GM03348 (cell line): ENCODE measurements around the gene FAM221B.
A peak's percentile ranks its signal among the peaks of the same experiment; 100 is the strongest.

Experiments
- DNase-seq: peaks from one replicate; pipeline ENCODE4 v3.0.0; 2012; ENCODE audit warnings: low spot score

The FAM221B gene

DNA sequence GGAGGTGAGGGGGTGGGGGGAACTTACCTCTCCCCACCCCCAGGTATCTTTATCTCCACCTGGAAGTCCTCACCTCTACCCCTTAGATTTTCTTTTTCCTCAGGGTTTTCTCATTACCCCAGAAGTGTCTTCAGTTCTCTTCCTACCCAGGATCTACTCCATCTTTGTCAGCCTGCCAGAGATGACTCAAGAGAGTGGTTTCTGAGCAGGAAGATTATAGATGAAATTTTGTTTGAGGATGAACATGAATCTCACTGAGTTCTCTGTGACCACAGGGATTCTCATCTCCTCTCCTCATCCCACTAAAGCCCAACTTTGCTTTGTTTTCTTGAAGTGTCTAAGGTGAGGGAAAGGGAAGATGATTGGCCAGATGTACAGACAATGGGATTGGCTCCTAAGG lies 8.5 kb downstream of the FAM221B start:
- peak; percentile 74 for DNase-seq

DNA sequence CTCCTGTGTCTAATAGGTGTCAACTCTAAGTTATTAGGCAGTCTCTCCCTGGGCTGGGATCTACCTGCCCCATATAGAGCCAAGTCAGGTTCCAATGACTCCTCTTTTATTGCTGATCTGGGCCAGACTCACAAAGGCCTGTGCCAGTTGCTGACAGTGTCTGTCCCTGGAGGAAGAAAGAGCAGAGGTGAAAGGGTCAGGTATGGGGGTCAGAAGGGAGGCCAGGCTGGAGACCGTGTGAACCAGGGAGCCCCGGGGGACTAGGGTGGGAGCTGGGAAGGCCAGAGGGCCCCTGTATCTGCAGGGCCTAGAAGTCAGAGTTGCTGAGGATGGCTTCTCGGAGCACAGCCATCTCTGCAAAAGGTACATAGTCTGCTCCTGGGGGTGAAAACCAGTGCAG lies 10.2 kb downstream of the FAM221B start:
- DNase-seq = no peak

DNA sequence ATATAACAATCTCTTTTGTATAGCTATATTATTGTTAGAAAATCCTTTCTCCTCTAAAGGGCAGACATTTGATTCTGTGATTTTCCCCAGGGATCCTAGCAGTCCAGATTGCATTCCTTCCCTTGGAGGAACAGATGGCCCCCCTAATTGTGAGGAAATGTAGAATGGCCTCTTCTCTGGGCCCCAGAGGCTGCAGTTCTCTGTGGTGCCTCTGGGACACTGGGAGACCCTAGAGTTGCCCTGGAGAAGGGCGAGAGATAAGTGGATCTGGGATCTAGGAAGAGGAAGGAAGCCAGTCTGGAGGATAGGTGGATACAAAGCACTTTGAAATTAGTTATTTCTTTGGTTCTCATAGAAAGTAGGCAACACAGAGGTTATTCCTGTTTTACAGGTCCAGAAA lies 11.8 kb downstream of the FAM221B start:
- DNase-seq = no peak

DNA sequence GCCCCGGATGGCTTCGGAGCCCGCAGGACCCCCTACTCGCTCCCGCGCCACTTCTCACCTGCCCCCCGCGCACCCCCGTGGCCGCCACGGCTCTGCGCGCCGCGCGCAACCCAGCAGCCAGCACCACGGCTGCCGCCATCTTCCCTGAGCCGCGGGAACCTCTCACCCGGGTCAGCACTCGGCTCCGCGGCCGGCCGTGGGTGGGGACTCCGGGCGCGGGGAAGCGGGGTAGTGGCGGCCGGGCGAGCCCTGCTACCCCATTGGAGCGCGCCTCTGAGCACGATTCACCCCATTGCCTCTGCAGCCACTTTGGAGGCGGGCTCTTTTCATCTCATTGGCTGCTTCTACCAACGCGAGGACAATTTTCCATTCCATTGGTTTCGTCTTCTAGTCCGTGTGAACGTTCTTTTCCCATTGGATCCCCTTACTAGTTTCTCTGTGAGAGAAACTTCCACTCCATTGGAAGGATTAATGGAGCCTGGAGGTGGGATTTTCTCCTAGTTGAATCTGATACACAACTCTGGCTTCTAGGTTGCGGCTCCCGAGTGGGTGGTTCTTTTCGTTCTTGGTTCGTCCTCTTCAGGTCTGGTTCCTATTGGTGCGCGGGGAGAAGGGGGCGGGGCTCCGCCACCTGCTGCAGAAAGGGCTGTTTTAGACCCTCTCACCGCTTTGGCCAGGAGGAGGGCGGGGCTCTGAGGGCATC lies 13.5 kb downstream of the FAM221B start, which contains the start of gene HINT2:
Gene HINT2, minus strand, starts transcription at position 202 of the 703 bp plus-strand sequence. Its CDS starts 63 bp downstream, at position 139.
- peak; percentile 98 for DNase-seq

DNA sequence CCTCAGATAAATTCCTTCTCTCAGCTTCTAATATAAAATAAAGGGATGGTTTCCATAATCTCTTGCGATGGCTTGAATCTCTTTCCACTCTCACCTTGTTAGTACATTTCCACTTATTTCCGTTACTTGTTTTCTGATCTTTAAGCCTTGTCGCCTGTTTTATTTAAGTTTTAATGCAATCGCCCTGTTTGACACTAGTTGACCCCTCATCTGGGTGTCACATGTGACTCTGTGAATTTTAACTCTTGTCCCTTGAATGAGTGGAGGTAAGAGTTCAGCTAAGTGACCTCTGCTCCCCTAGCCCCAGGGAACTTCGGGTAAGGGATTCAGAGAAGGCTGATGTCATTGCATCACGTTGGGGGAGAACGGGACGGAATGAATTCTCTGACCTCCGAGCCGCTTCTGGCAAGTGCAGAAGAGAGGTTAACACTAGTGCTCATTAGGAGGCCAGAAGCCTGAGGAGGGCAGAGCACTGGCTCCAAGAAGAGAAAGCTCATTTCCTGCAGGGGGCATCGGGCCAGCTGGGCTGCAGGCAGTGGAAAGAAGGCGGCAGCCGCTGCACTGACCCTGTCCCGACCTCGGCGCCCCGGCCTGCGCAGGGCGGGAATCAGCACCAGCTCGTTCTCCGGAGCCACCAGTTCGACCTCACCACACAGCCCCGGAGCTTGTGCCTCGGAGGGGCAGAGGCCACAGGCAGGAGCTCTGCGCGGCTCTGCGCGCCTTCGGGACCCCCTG lies 14.3 kb downstream of the FAM221B start:
- peak; percentile 75 for DNase-seq

DNA sequence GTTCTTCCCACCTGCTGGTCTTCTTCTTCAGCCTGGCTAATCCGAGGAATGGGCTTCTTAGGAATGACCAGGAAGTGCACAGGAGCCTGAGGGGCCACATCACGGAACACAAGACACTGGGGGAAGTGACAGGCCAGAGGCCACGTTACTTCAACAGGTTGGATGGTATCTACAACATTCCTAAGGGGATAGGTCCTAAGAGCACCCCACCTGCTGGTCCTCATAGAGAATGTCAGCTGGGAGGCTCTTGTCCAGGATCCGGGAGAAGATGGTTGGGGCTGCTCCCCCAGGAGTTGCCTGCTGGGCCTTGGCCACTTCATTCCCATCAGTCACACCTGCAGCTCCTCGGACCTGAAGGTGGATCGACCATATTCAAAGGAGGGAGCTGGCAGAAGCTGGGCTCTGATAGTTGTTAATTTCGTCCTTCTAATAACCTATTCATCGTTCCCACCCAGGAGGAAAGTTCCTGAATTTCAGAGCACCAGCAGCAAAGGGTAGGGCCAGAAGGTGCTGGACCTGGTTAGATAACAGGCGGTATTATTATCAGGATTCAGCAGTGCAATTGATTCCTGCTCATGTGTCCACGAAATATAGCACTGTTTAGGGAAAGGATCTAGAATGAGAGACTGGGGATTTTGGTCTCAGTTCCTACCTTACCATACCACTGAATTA lies 15.0 kb downstream of the FAM221B start:
- peak; percentile 24 for DNase-seq

DNA sequence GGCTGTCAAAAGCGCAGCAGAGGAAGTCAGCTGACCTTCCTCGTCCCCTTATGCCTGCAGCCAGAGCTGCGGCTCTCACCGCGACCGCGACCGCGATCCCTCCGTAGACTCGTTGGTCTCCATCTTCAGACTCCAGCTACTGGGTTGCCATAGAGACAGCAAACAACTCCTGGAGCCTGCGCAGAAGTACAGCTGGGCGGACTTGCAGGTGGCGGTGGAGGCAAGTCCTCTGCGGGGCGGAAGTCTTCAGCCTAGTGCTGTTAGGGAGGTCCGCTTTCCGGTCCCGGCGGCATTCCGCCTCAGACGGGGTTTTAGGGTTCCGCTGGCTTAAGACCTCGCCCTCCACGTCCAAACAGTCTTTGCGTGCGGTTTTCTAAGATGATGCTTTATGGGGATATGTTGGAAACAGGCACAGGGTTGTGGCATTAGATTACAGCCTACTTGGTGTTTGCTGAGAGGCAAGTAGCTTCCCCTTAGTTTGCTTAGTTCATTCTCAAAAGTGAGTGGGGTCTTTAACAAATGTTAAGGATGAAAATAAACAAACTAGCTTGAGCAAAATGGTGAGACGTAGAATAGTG lies 16.4 kb downstream of the FAM221B start, which contains the start of gene SPAG8:
Gene SPAG8, minus strand, starts transcription at position 238 of the 578 bp plus-strand sequence. Its CDS starts 115 bp downstream, at position 123.
- peak; percentile 95 for DNase-seq

DNA sequence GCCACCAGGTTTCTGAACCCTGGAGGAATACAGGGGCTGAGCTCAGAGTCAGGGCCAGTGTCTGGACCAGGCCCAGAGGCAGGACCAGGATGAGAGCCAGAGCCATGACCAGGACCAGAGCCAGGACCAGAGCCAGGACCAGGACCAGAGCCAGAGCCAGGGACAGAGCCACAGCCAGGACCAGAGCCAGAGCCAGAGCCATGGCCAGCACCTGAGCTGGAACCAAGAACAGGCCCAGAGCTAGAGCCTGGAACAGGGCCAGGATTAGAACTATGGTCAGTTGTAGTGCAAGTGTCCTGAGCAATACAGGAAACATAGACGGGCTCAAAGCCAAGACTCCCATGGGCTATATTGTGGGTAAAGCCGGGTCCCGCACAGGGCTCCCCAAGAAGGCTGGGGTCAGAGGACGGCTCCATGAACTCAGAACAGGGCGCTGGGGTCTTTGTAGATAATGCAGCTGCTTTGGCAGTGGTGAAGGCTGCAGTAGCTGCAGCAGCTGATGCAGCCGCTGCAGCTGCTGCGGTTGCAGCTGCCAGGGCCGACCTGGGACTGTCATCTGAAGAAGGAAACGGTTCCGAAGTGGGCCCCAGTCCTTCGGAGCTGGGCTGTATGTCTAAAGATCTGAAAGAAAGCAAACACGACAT lies 17.0 kb downstream of the FAM221B start:
- DNase-seq = no peak

DNA sequence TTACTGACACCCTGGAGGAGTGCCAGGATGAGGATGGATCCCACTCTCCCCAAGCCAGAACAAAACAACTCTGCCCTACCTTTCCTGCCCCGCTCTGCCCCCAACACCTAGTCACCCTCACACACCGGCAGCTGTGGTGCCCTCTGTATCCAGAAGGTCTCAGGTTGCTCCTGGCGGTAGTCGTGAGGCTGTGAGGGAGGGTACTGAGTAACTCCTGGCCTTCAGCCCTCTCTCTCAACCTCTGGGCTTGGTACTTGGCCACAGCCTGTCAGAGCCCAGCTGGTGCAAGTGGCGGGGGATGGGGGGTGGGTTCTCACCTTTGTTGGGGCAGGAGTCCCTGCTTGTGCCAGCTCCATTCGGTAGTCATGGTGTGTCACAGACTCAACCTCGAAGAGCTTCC lies 18.4 kb downstream of the FAM221B start:
- no peak for DNase-seq

DNA sequence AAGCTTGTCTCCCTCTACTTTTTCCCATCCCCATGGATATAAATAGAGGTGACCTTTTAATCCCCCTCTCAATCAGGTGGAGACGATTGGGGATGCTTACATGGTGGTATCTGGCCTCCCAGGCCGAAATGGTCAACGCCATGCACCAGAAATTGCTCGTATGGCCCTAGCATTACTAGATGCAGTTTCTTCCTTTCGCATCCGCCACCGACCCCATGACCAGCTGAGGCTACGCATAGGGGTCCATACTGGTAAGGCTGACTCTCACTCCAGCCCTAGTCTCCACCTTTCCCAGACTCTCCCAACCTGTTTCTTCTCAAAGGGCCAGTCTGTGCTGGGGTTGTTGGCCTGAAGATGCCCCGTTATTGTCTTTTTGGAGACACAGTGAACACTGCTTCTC lies 20.1 kb downstream of the FAM221B start:
- DNase-seq = no peak

DNA sequence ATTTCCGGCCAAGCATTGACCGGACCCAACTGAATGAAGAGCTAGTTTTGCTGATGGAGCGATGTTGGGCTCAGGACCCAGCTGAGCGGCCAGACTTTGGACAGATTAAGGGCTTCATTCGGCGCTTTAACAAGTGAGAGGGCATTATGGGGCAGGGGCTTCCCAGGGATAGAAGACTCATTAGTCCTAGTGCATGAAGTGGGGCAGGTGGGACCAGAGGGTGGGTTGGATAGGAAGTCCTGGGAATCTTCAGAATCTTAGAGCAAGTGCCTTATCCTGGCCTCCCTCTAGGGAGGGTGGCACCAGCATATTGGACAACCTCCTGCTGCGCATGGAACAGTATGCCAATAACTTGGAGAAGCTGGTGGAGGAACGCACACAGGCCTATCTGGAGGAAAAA lies 22.4 kb downstream of the FAM221B start:
- no peak for DNase-seq

DNA sequence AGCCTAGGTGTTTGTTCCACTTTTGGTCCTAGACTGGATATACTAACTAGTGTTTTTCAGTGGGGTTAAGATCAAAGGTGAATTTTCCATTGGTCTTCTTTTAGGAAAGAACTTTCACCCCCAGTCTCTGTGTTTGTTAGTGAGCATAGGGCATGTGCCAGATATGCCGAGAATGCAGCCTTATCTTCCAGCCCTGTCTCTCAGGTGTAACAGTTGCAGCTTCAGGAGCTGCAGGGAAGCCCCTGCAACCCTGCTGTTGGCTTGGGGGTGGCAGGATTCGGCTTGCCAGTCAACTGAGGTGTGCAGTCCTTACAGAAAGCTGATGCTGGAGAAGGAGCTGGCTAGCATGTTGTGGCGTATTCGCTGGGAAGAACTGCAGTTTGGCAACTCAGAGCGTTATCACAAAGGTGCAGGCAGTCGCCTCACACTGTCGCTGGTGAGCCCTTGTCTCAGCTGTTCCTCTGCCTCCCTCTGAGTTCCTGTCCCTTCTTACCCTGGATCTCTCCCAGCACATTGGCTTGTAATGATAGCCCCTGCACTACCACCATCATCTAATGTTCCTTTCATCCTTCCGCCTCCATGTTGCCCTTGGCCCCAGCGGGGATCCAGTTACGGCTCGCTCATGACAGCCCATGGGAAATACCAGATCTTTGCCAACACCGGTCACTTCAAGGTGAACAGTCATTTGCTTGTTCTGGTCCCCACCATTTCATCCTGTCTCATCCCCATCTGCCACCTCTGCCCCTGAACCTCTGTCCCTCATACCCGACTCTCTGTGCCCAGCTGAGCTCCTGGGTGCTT lies 27.0 kb downstream of the FAM221B start:
- DNase-seq = no peak

DNA sequence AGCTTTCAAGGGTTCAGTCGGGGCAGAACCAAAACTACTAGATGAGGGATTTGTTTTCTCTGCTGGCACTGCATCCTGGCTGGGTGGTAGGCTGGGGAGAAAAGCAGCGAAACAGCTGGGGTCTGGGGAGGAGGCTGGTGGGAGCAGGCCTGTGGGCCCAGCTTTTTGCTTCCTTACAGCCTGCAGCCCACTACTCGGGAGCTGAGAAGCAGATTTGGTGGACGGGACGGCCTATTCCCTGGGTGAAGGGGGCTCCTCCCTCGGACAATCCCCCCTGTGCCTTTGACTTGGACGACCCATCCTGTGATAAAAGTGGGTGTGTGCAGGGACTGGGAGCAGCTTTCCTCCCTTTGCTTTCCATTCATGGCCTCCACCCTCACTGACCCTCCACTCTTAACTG lies 28.0 kb downstream of the FAM221B start:
- no peak for DNase-seq

DNA sequence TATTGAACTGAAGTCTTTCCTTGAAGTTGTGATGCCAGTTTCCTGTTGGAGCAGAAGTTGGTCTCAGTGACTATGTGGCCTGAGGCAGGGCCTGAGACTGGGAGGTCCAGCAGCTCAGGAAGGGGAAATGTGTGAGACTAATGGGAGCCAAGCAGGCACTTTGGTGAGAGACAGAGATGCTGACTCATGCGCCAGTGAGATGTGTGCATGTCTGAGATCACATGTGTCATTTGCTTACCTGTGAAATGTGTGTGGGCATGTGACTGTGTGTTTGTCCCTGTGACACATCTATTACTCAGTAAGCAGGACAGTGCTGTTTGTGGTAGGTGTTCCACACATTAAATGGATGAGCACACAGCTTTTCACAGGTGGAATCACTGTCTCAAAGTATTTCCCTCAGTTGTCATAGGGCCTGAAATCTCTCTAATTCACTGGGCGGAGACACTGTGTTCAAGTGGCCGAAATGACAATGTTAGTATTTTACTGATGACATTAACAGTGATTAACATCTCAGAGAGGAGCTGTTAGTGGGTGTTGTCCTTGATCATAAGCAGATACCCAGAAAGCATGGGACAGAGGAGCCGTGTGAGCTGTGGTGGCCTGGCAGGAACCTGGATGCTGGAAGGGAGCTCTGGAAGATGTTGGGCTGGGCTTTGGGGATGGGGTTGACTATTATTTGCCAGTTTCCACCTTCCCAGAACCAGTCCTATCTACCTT lies 29.7 kb downstream of the FAM221B start:
- peak; percentile 44 for DNase-seq

DNA sequence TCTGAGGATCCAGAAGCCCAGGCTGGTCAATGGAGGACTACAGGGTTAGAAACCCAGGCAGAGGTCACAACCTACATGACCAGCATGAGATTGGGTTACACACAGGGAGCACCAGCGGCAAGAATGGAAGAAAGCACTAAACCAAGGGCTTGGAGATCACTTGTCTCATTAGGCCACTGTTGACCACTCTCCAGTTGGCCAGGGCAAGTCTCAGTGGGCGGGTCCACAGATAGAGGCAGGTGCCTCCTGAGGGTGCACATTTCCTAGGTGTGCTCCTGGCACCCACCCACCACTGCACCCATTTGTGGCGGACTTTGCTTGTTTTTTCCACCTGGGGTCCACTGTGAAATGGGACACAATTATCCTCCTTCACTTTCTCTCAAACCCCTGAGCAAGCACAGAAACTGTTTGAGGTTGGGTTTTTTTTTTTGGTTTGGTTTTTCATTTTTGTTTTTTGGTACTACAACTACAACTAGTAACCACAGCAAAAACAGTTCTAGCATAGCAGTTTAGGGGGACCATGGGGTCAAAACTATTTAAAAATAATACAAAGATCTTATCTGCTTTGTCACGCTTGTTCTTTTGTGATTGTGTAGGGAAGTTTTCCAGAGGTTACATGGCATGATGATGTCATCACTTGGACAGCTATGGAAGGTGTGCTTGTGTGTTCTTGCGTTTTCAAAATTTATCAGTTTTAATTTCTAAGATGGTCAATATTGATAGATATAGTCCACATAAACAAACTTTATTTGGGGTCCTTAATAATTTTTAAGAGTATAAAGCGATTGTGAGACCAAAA lies 31.0 kb downstream of the FAM221B start:
- DNase-seq = no peak

DNA sequence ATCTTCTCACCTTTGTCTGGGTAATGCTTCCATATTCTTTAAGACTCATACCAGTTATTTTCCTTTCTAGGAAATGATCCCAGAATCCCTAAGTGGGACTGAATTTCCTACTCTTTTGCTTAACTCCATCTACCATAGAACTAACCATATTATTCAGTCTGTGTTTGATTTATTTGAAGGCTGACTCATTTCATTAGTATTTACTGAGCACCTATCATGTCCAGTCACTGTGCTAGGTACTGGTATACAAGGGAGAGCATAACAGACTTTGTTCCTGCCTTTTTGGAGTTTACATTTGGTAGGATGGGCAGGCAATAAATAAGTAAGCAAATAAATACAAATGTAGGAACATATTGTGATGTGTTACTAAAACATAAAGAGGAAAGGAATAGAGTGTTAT lies 32.8 kb downstream of the FAM221B start:
- DNase-seq = no peak

DNA sequence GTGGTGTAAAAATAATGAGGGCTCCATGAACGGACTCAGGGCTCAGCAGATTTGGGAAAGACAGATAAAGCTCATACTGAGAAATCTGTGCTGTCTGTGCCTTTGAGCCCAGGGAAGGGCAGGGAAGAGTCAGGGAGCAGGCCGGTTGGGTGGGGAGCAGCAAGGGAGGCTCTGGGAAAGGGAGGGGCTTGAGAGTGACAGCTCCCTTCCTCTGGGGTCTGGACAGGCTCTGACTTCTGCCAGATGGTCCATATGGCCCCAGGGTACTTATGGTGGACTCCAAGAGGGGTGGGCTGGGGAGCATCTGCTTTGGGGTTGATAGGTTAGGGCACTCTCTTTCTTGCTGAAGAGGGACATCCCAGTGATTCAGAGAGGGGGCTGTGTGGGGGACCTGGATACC lies 35.1 kb downstream of the FAM221B start:
- DNase-seq = peak; percentile 45

DNA sequence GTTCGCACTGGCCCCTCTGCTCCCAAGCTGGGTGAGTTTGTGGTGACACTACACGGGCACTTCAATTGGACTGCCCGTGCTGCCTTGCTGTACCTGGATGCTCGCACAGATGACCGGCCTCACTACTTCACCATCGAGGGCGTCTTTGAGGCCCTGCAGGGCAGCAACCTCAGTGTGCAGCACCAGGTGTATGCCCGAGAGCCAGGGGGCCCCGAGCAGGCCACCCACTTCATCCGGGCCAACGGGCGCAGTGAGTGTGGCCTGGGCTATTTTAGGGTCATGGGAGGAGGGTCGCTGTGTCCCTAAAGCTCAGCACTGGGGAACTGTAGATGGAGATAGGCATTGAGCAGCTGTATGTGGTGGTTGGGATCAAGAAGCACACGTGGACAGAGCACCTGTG lies 35.7 kb downstream of the FAM221B start:
- DNase-seq = no peak

DNA sequence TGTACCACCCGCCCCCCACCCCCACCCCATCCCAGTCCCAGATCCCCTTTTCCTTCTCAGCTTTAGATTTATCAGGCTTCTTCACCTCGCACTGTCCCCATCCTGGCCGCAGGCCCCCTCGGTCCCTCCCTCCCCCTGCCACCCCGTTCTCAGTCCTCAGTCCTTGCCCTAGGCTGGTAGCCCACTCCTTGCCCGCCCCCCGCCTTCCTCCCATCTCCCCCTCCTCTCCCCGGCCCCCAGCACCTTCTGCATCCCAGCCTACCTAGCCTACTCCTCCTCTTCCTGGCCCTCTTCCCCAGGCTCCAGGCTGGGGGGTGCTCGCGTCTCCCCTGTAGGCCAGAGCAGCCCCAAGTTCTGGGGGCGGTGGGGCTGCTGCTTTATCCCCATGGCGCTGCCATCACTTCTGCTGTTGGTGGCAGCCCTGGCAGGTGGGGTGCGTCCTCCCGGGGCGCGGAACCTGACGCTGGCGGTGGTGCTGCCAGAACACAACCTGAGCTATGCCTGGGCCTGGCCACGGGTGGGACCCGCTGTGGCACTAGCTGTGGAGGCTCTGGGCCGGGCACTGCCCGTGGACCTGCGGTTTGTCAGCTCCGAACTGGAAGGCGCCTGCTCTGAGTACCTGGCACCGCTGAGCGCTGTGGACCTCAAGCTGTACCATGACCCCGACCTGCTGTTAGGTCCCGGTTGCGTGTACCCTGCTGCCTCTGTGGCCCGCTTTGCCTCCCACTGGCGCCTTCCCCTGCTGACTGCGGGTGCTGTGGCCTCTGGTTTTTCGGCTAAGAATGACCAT lies 36.3 kb downstream of the FAM221B start:
- DNase-seq = no peak
